Astrocyte of the cerebellum (primary cell): ENCODE results near the gene CTSA.

Experiments used
- DNase-seq: peaks from one replicate; pipeline ENCODE4 v3.0.0-alpha.2; 2011; ENCODE audit warnings: low read depth
- H3K4me3 ChIP-seq: 2 replicates; pipeline ENCODE4 v1.5.1; 2011; ENCODE audit warnings: mild to moderate bottlenecking, low read depth, low read length, moderate library complexity
- CTCF ChIP-seq: IDR thresholded peaks from 2 replicates; pipeline ENCODE4 v1.5.1; 2012; ENCODE audit warnings: low read length, low read depth, moderate library complexity, mild to moderate bottlenecking; ENCODE audit errors: missing control alignments
- in situ Hi-C: cut with HindIII; loops from 2 replicates; pipeline ENCODE4 v1.10.0; 2017; ENCODE audit warnings: low sequenced_read_pairs

The CTSA gene

GRCh38 chr20:45887346-45887715, 3.8 kb upstream of the CTSA start, which contains the start of gene SPATA25:
TSS of gene SPATA25 (minus strand) at chr20:45887622. CDS start at chr20:45887590, 32 bp downstream.
- no peak for DNase-seq
- H3K4me3 ChIP-seq: no peak within 1 kb of the TSS
- no peak for TF ChIP-seq CTCF
- in situ Hi-C loops: loop anchor here (5.0 kb wide), 1 partner anchor 55 kb away; no protein-coding TSS in a partner anchor

DNA sequence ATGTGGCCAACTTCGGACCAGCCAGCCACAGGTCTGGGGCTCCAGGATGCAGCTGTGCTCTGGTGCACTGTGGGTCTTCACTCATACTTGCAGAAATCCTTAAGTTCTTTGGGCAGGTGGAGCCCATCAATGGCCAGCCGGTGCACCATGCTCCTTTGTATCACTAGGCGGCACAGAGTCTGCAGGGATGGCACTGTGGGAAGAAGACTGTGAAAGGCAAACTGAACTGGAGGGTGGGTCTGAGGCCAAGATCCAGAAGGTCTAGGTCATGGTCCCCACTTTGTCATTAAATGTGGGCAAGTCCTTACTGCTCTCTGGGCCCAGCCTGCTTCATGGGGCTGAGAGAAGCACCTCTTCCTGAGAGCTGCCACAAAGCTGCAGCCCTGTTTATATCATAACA, 2.5 kb upstream of the CTSA start:
- no peak overlapping the region for H3K4me3 ChIP-seq
- DNase-seq: no peak
- TF ChIP-seq CTCF: no peak
- in situ Hi-C loops: loop anchor here (5.0 kb wide), 1 partner anchor 54 kb away; no protein-coding TSS in a partner anchor

GRCh38 chr20:45890077-45890984, 804 bp upstream of the CTSA start:
- in situ Hi-C loops: no loop called here
- peak; percentile 79 for TF ChIP-seq CTCF
- H3K4me3 ChIP-seq: peak overlapping the region; percentile 78
- peak; percentile 61 for DNase-seq

DNA sequence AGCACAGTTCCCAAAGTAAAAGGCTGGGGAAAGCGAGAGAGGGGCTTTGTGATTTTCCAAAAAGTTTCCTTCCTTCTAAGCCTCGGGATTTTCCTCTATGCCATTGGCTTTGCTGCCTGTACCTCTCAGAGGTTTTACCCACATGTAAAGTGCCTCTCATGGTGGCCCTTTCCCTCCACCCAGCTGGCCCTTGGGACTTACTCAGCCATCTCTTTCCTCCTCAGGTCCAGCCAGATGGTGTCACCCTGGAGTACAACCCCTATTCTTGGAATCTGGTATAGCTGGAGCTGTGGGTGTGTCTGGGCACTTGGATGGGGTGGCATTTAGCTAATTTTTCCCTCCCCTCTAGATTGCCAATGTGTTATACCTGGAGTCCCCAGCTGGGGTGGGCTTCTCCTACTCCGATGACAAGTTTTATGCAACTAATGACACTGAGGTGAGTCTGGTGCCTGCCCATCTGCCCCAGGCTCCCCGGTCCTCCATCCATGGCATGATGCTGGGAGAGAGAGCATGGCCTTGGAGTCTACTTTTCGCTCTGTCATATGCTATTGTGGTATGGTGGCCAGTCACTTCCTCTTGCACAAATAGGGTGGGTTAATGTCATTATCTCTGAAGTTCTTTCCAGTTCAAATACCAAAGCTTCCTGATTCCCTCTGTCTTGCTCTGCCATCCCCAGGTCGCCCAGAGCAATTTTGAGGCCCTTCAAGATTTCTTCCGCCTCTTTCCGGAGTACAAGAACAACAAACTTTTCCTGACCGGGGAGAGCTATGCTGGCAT, 1.1 kb downstream of the CTSA start:
- TF ChIP-seq CTCF: peak; percentile 31
- in situ Hi-C loops: no loop called here
- peak overlapping the region; percentile 78 for H3K4me3 ChIP-seq
- no peak for DNase-seq

DNA sequence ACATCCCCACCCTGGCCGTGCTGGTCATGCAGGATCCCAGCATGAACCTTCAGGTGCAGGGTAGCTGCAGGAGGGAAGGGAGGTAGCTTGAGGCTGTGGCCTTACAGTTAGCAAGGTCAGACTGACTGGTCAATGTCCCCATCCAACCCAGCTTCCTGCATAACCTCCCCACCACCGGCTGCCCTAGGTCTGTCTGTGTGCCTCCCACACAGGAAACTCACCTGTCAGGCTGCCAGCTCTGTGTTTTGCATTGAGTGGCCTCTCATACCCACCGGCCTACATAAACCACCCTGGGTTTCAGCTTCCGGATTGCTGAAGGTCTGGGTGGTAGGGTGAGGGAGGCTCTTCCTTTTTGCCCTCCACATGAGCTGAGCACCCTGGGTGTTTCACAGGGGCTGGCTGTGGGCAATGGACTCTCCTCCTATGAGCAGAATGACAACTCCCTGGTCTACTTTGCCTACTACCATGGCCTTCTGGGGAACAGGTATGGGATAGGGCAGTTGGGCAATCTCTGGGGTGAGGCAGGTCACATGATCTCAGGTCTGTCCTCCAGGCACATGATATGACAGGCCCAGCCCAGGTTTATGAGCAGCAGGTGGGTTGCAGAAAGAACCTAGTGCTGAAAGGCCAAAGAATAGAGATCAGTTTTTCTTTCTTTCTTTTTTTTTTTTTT, 1.8 kb downstream of the CTSA start:
- H3K4me3 ChIP-seq: no peak overlapping the region
- no peak for DNase-seq
- TF ChIP-seq CTCF: no peak
- in situ Hi-C loops: no loop called here

- no peak overlapping the region for H3K4me3 ChIP-seq
- TF ChIP-seq CTCF: no peak
- in situ Hi-C loops: no loop called here
- peak; percentile 31 for DNase-seq
These were observed 2.7 kb downstream of the CTSA start for GRCh38 chr20:45893831-45894230.
